Esophagus squamous epithelium (tissue), 4 donors: ENCODE results near the gene MSH6.
A peak's percentile ranks its signal among the peaks of the same experiment; 100 is the strongest.

Experiments
- CTCF ChIP-seq, 6 experiments: fragments of 450-650 bp in 4 of 6; fragments of 200-600 bp in 2 of 6; sonication (generic) in 2 of 6; IDR thresholded peaks; one replicate each; pipeline ENCODE4 v1.5.1; 2016 to 2019; ENCODE audit warnings: antibody characterized with exemption in 6 of 6, mild to moderate bottlenecking in 4 of 6, moderate library complexity in 4 of 6
- POLR2A ChIP-seq, 4 donors: fragments of 450-650 bp; IDR thresholded peaks; one replicate each; pipeline ENCODE4 v1.6.1; 2017; ENCODE audit warnings: antibody characterized with exemption in 4 of 4, mild to moderate bottlenecking in 4 of 4, moderate library complexity in 3 of 4

GRCh38 chr2:47782671-47783485 is at the start of gene MSH6:
- peak in 1 of 6 experiments; percentile 16 for TF ChIP-seq CTCF (IDR thresholded peaks at IDR 0.05)
- peak in 2 of 4 donors; percentile 66 to 89 for TF ChIP-seq POLR2A (IDR thresholded peaks at IDR 0.05)
